ENCODE measurements around the gene SLC16A8. TPM values are rescaled to one million over a fixed set of nuclear protein-coding genes. Genes with fewer than 3 reads are reported as not detected.
"Not testable (repeated sequence)": the region's sequence is repeated elsewhere in the genome, so short reads cannot be mapped to it uniquely, and the experiment has no call there.

SLC16A8 gene
- total RNA-seq, 1 donor from 2014 or later, result not detected

- DNase-seq (ENCODE audit: low spot score), result no peak
Observed at GRCh38 chr22:38086942-38087341, 3.0 kb upstream of the SLC16A8 start.

DNA sequence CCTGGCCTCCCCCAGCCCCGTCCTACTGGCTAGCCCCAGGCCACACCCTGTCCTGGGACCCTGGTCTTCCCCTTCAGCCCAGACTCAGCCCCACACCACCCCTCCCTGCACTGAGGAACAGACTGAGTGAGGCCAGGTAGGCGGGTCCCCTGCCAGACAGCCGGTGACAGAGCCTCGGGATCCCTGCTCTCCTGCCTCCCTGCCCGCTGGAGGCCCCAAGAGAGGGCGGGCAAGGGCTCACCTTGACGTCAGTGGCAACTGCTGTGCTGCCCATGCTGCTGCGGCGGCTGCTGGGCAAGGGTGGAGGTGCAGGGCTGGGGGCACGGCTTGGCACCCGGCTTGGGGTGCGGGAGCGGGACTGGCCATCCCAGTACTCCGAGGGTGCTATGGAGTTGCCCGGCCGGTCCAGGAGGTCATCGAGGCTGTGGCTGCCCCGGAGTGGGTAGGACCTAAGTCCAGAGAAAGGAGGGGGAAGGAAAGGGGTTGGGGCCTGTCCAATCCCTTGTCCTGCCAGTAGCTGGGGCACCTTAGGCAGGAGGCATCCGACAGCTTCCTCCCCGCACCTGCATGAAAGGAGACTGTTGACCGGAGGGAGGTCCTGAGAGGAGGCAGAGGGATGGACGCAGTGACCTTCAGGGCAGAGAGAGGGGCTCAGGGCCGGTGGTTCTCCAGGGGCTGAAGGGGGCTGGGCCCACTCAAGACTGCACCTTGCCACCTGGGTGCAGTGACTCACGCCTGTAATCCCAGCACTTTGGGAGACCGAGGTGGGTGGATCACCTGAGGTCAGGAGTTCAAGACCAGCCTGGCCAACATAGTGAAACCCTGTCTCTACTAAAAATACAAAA, 2.2 kb upstream of the SLC16A8 start:
- no peak for DNase-seq (ENCODE audit: low spot score)

DNA sequence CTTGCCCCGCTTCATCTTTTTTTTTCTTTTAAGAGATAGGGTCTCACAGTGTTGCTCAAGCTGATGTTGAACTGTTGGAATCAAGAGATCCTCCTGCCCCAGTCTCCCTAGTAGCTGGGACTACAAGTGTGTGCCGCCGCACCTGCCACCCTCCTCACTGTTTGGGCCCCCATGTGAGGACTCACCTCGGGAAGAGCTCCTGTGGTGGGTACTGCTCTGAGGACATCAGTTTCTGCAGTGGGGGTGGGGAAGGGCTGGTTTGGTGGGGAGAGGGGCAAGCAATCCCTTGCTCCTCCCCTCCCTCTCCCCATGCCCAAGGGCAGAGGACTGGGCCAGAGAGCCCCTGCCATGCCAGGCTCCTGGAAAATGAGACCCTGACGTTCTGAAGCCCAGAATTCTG, 1.5 kb upstream of the SLC16A8 start:
- no peak for DNase-seq (ENCODE audit: low spot score)

DNA sequence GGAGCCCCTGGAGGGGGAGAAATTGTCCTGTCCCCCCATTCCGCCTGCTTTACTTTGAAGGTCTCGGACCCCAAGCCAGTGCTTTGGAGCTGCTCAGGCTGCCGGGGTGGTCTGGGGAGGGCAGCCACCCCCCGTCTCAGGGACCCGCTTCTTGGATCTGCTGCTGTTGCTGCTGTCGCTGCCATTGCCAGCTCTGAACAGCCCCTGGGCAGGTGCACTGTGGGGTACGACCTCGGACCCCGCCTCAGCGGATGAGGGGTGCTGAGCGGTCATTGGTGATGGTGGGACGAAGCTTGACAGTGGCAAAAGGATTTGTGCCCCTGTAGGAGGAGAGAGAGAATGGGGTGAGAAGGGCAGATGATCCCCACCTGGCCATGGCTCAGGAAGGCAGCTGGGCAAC, 1.1 kb upstream of the SLC16A8 start:
- no peak for DNase-seq (ENCODE audit: low spot score)

- no peak for DNase-seq (ENCODE audit: low spot score)
Observed at GRCh38 chr22:38082986-38083710, 836 bp downstream of the SLC16A8 start.

- no peak for DNase-seq (ENCODE audit: low spot score)
Observed at GRCh38 chr22:38081941-38082828, 1.8 kb downstream of the SLC16A8 start.

DNA sequence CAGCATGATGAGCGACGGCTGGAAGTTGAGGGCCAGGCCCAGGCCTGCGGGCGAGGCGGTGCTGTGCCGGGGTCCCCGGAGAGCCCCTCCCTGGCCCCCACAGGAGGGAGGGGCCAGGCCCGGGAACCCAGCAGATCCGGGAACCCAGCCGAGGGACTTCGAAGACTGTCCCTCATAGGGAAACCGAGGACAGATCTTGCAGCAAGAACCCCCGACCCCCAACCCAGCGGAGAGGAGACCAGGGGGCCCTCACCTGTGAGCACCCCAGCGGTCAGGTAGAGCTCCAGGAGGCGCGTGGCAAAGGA, 2.4 kb downstream of the SLC16A8 start:
- no peak for DNase-seq (ENCODE audit: low spot score)

- no peak for DNase-seq (ENCODE audit: low spot score)
Observed at GRCh38 chr22:38080850-38081635, 2.9 kb downstream of the SLC16A8 start.

DNA sequence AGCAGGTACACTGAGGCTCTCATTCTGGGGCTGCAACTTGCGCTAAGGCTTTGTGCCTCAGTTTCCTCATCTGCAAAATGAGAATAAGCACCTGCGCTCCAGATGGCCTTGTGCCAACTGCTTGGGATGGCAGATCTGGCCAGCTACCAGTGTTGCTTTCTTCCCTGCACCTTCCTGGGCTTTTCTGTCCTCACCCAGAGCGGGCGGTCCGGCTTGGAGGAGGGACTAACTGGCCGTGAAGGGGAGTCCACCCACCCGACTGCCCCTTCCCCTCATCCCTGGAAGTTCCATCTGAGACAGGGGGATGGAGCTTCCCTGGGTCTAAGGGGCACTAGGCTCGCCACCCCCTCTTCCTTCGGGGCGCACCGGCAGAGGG, 3.5 kb downstream of the SLC16A8 start:
- DNase-seq (ENCODE audit: low spot score), result no peak

DNA sequence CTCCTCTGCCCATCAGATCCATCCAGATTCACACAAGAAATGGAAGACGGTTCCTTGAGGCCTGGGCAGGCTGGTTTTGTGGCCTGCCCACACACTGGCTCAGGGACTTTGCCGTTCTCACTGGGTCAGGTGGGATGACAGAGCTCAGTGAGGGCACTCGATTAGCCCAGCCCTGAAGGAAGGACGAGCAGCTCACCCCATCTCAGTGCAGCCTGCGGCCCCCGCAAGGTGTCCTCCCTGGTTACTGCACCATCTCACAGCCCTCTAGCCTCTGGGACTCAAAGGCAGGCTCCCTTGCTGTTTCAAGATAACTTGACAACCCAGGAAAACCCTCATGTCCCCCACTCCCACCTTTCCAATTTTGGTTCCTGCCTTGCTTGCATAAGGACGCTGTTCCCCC, 4.2 kb downstream of the SLC16A8 start:
- DNase-seq (ENCODE audit: low spot score), result no peak

DNA sequence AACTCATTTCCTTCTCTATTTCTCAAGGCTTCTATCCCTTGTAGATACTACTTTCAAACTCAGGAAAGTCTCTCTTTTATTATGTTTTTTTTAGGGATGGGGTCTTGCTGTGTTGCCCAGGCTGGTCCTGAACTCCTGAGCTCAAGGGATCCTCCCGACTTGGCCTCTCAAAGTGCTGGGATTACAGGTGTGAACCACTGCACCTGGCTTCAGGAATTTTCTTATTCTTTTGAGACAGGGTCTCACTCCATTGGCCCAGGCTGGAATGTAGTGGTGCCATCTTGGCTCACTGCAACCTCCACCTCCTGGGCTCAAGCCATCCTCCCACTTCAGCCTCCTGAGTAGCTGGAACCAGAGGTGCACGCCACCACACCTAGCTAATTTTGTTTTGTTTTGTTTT, 4.8 kb downstream of the SLC16A8 start:
- DNase-seq (ENCODE audit: low spot score), result not testable (repeated sequence)

DNA sequence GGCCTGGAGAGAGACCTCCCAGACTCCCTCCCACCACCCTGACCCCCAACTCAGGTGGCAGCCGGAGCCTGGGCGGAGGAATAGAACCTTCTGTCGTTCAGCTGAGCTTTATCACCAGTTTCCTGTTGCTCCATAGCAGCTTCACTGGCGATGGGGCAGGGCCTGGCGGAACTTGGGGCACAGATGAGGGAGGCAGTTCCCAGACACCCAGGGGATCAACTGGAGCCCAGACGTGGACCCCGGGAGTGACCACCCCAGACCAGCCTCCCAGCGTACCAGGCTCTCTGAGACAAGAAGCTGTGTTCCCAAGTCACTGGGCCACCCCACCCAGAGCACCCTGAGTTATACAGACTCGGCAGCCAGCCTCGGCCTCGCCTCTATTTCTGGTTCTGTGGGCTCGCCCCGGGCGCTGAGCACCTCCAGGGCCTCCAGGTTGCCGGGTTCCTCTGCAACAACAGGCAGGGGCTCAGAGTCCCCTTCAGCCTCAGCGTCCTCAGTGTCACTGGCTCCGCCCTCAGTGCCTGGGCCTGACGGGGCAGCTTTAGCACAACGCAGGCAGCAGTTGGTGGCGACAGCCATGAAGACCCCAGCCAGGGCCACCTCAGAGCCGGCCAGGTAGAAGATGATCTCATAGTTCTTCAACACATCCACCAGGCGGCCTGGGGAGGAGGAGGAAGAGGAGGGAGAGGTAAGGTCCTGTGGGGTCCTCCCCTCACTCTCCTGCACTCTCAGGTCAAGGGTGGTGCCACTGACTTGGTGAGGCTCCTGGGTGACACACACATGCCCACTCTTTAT, 5.7 kb downstream of the SLC16A8 start:
- no peak for DNase-seq (ENCODE audit: low spot score)

GRCh38 chr22:38077595-38077994, 6.4 kb downstream of the SLC16A8 start:
- DNase-seq (ENCODE audit: low spot score), result no peak

DNA sequence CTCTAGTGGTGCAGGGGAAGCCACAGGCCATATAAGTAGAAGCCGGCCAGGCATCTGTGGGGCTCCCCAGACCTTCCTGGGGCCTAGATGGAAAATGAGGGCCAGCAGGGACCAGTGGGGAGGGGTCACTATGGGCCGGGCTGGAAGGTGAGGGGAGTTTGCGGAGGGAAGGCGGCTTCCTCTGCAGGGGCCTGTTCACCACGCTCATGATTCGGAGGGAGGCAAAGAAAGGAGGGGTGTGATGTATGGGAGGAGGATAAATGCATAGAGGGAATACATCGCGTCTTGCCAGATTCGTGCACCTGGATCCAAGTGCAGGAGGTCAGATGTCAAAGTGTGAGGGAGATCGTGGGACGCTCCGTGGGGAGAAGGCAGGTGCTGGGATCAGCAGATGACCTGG, 6.9 kb downstream of the SLC16A8 start:
- no peak for DNase-seq (ENCODE audit: low spot score)

DNA sequence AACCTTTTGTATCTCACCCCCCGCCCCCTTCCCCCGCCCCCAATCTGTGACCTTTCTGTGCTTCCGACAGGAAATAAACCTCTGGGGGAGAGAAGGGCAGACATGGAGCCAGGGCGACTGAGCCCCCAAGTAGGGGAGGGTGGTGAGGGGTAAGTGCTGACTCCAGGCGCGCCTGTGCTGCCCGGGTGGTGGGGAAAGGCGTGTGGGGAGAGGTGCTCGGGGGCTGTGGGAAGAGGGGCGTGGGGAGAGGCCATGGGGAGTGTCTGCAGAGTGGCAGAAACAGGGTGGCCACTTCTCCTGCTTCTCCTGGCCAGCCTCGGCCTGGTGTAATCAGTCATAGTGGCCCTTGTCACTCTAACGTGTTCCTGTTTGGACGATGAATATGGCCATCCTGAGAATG, 8.0 kb downstream of the SLC16A8 start:
- DNase-seq (ENCODE audit: low spot score), result no peak

GRCh38 chr22:38075105-38075825, 8.7 kb downstream of the SLC16A8 start:
- no peak for DNase-seq (ENCODE audit: low spot score)

DNA sequence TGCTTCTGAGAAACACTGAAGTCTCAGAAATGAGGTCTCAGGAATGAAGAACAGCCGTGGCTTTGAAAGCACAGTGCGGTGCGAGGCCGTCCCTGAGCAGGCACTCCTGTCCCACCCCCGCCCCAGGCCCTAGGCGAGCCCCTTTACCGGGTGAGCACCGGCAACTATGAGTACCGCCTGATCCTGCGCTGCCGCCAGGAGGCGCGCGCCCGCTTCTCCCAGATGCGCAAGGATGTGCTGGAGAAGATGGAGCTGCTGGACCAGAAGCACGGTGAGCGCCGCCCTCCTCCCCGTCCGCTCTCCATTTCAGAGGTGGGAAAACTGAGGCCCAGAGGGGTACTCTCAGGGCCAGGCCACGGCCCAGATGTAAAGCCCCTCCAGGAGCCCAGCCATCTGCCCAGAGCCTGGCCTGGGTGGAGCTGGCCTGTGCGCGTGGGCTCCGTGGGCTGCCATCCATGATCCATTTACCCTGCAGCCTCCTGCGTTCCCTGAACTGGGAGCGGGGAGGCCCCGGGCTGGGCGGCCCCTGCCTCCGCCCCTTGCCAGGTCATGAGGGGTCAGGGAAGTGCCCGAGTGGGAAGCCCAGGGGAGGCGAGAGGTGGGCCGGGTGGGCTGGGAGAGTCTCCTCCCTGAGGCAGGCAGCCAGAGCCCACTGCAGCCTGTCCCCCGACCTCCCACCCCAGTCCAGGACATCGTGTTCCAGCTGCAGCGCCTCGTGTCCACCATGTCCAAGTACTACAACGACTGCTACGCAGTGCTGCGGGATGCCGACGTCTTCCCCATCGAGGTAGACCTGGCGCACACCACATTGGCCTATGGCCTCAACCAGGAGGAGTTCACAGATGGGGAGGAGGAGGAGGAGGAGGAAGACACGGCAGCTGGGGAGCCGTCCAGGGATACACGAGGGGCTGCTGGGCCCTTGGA, 9.5 kb downstream of the SLC16A8 start:
- DNase-seq (ENCODE audit: low spot score), result no peak
